ENCODE results near the gene ZNF579. TPM values are rescaled to one million over a fixed set of nuclear protein-coding genes. Genes with fewer than 3 reads are reported as not detected.

The ZNF579 gene
- total RNA-seq, 1 experiment from 2014 or later = 2.1 TPM

Other genes with a start within 250 kb of the ZNF579 start
- 5.1 and 7.9 TPM in 2 replicates for gene KMT5C, start 241.0 kb downstream of the ZNF579 start, total RNA-seq (2014; rRNA removed; shearing (Covaris generic))
- gene COX6B2, start 226.1 kb downstream of the ZNF579 start, total RNA-seq (2014; rRNA removed; shearing (Covaris generic)) = not detected in 2 replicates
- gene GARIN5B, start 217.6 kb downstream of the ZNF579 start, total RNA-seq (2014; rRNA removed; shearing (Covaris generic)) = not detected in 2 replicates
- 0.32 and 0.84 TPM in 2 replicates for gene IL11, start 210.4 kb downstream of the ZNF579 start, total RNA-seq (2014; rRNA removed; shearing (Covaris generic))
- gene TMEM190, start 204.0 kb downstream of the ZNF579 start, total RNA-seq (2014; rRNA removed; shearing (Covaris generic)) = not detected in 2 replicates
- gene TMEM238, start 196.6 kb downstream of the ZNF579 start, total RNA-seq (2014; rRNA removed; shearing (Covaris generic)) = 0.97 and 2.0 TPM in 2 replicates
- 426 and 465 TPM in 2 replicates for gene RPL28, start 194.9 kb downstream of the ZNF579 start, total RNA-seq (2014; rRNA removed; shearing (Covaris generic))
- gene UBE2S, start 173.1 kb downstream of the ZNF579 start, total RNA-seq (2014; rRNA removed; shearing (Covaris generic)) = 369 and 378 TPM in 2 replicates
- gene SHISA7, start 137.5 kb downstream of the ZNF579 start, total RNA-seq (2014; rRNA removed; shearing (Covaris generic)) = not detected in 2 replicates
- 33.9 and 39.6 TPM in 2 replicates for gene ISOC2, start 119.2 kb downstream of the ZNF579 start, total RNA-seq (2014; rRNA removed; shearing (Covaris generic))
- not detected in 2 replicates for gene C19orf85, start 116.1 kb downstream of the ZNF579 start, total RNA-seq (2014; rRNA removed; shearing (Covaris generic))
- gene ZNF628, start 104.2 kb downstream of the ZNF579 start, total RNA-seq (2014; rRNA removed; shearing (Covaris generic)) = 2.1 and 6.1 TPM in 2 replicates
- gene NAT14, start 95.7 kb downstream of the ZNF579 start, total RNA-seq (2014; rRNA removed; shearing (Covaris generic)) = 3.9 and 4.5 TPM in 2 replicates
- gene SSC5D, start 92.4 kb downstream of the ZNF579 start, total RNA-seq (2014; rRNA removed; shearing (Covaris generic)) = 0.07 TPM in 1 of 2 replicates, not detected in the other
- gene SBK2, start 43.7 kb downstream of the ZNF579 start, total RNA-seq (2014; rRNA removed; shearing (Covaris generic)) = not detected in 2 replicates
- 0.32 TPM in 1 of 2 replicates, not detected in the other for gene SBK3, start 35.3 kb downstream of the ZNF579 start, total RNA-seq (2014; rRNA removed; shearing (Covaris generic))
- gene FIZ1, start 18.7 kb upstream of the ZNF579 start, total RNA-seq (2014; rRNA removed; shearing (Covaris generic)) = 3.6 and 5.0 TPM in 2 replicates
- 15.9 and 16.5 TPM in 2 replicates for gene ZNF524, start 19.4 kb upstream of the ZNF579 start, total RNA-seq (2014; rRNA removed; shearing (Covaris generic))
- gene ZNF865, start 24.8 kb upstream of the ZNF579 start, total RNA-seq (2014; rRNA removed; shearing (Covaris generic)) = 1.1 and 1.3 TPM in 2 replicates
- 2.1 and 2.2 TPM in 2 replicates for gene ZNF784, start 43.7 kb upstream of the ZNF579 start, total RNA-seq (2014; rRNA removed; shearing (Covaris generic))
- 8.9 and 13.6 TPM in 2 replicates for gene ZNF580, start 60.2 kb upstream of the ZNF579 start, total RNA-seq (2014; rRNA removed; shearing (Covaris generic))
- gene ZNF581, start 62.8 kb upstream of the ZNF579 start, total RNA-seq (2014; rRNA removed; shearing (Covaris generic)) = 12.3 and 13.6 TPM in 2 replicates
- gene CCDC106, start 67.4 kb upstream of the ZNF579 start, total RNA-seq (2014; rRNA removed; shearing (Covaris generic)) = 1.9 and 2.3 TPM in 2 replicates
- 68.3 and 72.4 TPM in 2 replicates for gene U2AF2, start 74.2 kb upstream of the ZNF579 start, total RNA-seq (2014; rRNA removed; shearing (Covaris generic))
- 32.8 and 35.9 TPM in 2 replicates for gene EPN1, start 94.4 kb upstream of the ZNF579 start, total RNA-seq (2014; rRNA removed; shearing (Covaris generic))
- not detected in 2 replicates for gene NLRP9, start 157.6 kb upstream of the ZNF579 start, total RNA-seq (2014; rRNA removed; shearing (Covaris generic))
- gene RFPL4A, start 178.2 kb upstream of the ZNF579 start, total RNA-seq (2014; rRNA removed; shearing (Covaris generic)) = not detected in 2 replicates
- gene RFPL4AL1, start 188.3 kb upstream of the ZNF579 start, total RNA-seq (2014; rRNA removed; shearing (Covaris generic)) = not detected in 2 replicates

Data from NCI-H460 (cell line).